ENCODE data around the gene PDP2.

DNA sequence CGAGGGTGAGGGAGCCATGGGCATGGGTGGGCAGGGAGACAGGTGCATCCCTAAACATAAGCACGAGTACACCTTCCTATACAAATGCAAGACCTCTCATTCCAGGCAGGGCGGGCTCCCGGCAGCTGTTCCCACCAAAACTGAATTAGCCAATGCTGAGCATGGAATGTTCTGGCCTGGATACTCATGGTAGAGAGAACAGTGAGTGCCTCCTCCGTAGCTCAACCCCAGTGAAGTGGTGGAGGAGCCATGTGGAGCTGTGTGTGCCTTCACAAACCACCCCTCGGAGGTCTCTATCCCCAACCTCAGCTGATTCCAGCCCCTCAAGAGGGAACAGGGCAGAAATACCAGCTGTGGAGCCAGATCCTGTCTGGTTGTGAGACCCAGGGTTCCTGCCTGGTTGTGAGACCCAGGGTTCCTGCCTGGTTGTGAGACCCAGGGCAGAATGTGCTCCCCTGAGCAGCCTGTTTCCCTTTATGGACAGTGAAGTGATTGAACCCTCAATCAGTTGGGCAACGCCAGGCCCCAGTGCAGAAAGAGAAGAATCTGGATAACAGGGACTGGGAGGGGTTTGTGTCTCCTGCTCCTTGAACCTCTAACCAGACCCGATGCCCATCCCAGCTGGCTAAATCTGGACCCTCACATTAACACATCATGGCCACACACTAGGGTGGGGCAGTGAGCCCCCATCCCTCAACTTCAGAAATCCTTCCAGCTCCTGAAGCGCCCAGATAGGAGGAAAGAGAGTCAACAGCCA is 40.8 kb downstream of the PDP2 start:
- TF ChIP-seq, protein P1, sequence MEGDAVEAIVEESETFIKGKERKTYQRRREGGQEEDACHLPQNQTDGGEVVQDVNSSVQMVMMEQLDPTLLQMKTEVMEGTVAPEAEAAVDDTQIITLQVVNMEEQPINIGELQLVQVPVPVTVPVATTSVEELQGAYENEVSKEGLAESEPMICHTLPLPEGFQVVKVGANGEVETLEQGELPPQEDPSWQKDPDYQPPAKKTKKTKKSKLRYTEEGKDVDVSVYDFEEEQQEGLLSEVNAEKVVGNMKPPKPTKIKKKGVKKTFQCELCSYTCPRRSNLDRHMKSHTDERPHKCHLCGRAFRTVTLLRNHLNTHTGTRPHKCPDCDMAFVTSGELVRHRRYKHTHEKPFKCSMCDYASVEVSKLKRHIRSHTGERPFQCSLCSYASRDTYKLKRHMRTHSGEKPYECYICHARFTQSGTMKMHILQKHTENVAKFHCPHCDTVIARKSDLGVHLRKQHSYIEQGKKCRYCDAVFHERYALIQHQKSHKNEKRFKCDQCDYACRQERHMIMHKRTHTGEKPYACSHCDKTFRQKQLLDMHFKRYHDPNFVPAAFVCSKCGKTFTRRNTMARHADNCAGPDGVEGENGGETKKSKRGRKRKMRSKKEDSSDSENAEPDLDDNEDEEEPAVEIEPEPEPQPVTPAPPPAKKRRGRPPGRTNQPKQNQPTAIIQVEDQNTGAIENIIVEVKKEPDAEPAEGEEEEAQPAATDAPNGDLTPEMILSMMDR (IDR thresholded peaks at IDR 0.05 in 2 of 3, conservative IDR thresholded peaks at IDR 0.05 in 1 of 3; ENCODE audit: insufficient read depth in 2 of 3, low read depth in 1 of 3, low read length in 3 of 3) = no peak
- TF ChIP-seq POLR2A (conservative IDR thresholded peaks at IDR 0.05) = no peak
- TF ChIP-seq YY1 (IDR thresholded peaks at IDR 0.05; ENCODE audit: borderline replicate concordance in 1 of 3, control insufficient read depth in 1 of 3, extremely low read depth in 1 of 3, insufficient read depth in 3 of 3, insufficient read length in 1 of 3, insufficient replicate concordance in 2 of 3, low read depth in 1 of 3, low read length in 2 of 3) = no peak

Measured in K562 (cell line).